ENCODE data around the gene SNTA1.
A peak's percentile ranks its signal among the peaks of the same experiment; 100 is the strongest.
"Not testable (repeated sequence)": the region's sequence is repeated elsewhere in the genome, so short reads cannot be mapped to it uniquely, and the experiment has no call there.

The SNTA1 gene

DNA sequence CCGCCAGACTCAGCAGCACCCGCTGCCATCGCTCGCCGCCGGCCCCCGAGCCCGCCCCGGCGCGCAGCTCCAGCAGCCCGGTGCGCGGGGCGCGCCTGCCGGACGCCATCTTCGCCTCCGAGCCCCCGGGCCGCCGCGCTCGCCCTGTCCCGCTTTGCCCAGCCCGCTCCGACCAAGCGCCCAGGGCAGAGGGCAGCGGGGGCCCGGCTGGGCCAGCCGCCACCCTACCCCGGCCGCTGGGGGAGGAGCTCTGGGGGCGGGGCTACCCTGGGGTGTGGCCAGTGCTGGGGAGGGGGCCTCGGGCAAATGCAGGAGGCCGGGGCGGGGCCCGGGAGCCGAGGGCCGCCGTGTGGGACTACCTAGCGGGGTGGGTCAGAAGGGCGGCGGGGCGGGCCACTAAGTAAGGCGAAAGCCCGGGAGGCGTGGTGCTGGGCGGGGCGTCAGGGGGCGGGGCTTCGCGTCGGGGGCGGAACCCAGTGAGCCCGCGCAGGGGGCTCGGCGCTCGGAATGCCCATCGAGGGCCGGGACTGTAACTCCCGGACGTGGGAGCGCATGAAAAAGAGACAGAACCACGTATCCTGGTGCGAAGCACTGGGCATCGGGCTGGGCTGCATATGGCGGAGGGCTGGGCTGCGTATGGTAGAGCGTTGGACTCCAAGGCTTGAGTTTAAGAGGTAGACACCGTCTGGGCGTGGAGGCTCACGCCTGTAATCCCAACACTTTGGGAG is at the start of gene SNTA1:
Gene SNTA1, minus strand, starts transcription at position 252 of the 728 bp plus-strand sequence. Its CDS starts 143 bp downstream, at position 109.
- peak within 1 kb of the TSS; percentile 62 to 67 for H3K9ac ChIP-seq (ENCODE audit: low read length in 2 of 2)

DNA sequence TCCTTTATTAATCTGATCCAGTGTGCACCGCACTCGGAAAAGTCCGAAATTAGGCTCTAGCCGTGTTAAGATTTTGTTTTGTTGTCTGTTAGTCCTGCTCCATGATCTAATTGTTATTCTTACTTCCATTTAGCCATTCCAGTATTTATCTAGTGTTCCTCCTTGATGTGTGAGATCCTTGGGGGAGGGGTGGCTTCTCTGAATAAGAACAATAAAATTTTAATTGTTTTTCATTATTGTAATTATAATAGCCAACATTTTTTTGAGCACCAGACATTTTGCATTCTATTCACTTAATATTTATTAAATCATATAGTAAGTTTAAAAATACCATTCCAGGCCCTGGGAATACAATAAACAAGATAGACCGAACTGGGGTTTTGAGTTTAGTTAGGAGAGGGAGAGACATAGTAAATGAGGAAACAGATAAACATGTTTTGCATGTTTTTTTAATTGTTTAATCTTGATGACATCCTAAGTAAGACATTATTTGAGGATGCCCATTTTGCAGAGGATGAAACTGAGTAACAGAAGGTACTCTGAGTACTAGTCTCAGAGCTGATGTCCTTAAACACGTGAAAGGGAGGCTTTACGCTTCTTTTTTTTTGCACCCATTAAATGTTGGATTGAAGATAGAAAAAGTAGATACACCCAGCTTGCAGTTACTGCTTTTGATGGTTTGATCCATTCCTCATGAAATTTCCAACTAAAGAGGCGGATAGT is 47.5 kb upstream of the SNTA1 start:
- H3K9me3 ChIP-seq (ENCODE audit: control insufficient read depth in 2 of 2, low read length in 2 of 2), result no peaks in the 10 kb centered on the region
- H3K4me3 ChIP-seq (ENCODE audit: low read length in 2 of 2), result peak overlapping the region; percentile 87 to 99
- peak overlapping the region; percentile 78 to 83 for H3K9ac ChIP-seq (ENCODE audit: low read length in 2 of 2)
- no peaks in the 10 kb centered on the region for H3K27me3 ChIP-seq (ENCODE audit: control insufficient read depth in 1 of 2, insufficient read depth in 2 of 2, low read length in 2 of 2)
- H3K4me1 ChIP-seq (ENCODE audit: control insufficient read depth, insufficient read depth, low read length), result peaks cover 12% of the 10 kb centered on the region
- H3K27ac ChIP-seq (ENCODE audit: low read length), result peak overlapping the region; percentile 67
- H3K36me3 ChIP-seq (ENCODE audit: control insufficient read depth in 2 of 2, insufficient read depth in 2 of 2, low read length in 2 of 2), result no peaks in the 10 kb centered on the region

More for the DNA sequence above, at the start of gene SNTA1:
- Histone ChIP-seq H3K4me1 (ENCODE audit: control insufficient read depth, insufficient read depth, low read length) (peaks cover 22% of the 10 kb centered on the region), H3K27ac (ENCODE audit: low read length) (peak within 1 kb of the TSS; percentile 70), H3K36me3 (ENCODE audit: control insufficient read depth in 2 of 2, insufficient read depth in 2 of 2, low read length in 2 of 2) (no peaks in the 10 kb centered on the region), H3K9me3 (ENCODE audit: control insufficient read depth in 2 of 2, low read length in 2 of 2) (no peaks in the 10 kb centered on the region), H3K4me3 (ENCODE audit: low read length in 2 of 2) (peak within 1 kb of the TSS; percentile 73 to 90), H3K27me3 (ENCODE audit: control insufficient read depth in 1 of 2, insufficient read depth in 2 of 2, low read length in 2 of 2) (no peaks in the 10 kb centered on the region)

DNA sequence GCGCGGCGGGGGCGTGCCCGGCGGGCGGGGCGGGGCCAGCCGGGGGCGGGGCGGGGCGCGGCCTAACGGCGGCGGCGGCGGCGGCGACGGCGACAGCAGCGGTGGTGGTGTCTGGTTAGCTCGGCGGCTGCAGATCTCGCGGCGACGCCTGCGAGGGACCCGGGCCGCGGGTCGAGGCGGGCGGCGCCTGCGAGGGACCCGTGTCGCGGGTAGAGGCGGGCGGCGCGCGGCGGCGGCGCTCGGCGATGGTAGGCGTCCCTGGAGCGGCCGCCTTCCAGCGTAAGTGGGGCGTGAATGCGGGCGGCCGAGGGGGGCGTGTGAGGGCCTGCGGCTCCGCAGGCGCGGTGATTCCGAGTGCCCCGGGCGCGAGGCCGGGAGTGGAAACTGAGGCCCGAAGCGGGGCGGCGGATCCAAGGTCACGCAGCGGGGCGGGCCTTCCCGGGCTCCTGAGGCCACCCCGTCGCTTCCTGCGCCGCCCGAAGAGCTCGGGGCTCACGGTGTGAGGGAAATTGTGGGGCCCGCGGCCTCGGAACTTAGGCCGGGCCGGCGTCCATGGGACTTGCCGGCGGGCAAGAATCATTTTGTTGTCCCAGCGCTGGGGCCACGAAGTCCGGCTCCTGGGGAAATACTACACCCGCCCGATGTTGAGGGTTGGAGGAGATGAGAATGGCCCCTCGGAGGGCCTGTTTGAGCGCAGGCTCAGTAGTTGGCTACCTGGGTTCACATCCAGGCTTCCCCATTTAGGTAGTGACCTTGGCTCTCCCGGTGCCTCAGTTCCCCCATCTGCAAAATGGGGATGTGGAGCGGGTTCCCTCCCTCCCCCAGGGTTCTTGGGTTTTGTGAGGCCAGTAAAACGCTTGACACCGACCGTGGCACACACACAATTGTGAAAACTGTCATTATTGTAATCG is 46.7 kb upstream of the SNTA1 start, which contains the start of gene CBFA2T2:
Gene CBFA2T2, plus strand, starts transcription at position 74 of the 911 bp plus-strand sequence. Its CDS starts 172 bp downstream, at position 246.
- peak within 1 kb of the TSS; percentile 89 for H3K27ac ChIP-seq (ENCODE audit: low read length)
- peak within 1 kb of the TSS; percentile 86 to 89 for H3K9ac ChIP-seq (ENCODE audit: low read length in 2 of 2)
- H3K4me3 ChIP-seq (ENCODE audit: low read length in 2 of 2), result peak within 1 kb of the TSS; percentile 87 to 99
- no peaks in the 10 kb centered on the region for H3K36me3 ChIP-seq (ENCODE audit: control insufficient read depth in 2 of 2, insufficient read depth in 2 of 2, low read length in 2 of 2)
- H3K9me3 ChIP-seq (ENCODE audit: control insufficient read depth in 2 of 2, low read length in 2 of 2), result no peaks in the 10 kb centered on the region
- H3K4me1 ChIP-seq (ENCODE audit: control insufficient read depth, insufficient read depth, low read length), result peaks cover 11% of the 10 kb centered on the region
- no peaks in the 10 kb centered on the region for H3K27me3 ChIP-seq (ENCODE audit: control insufficient read depth in 1 of 2, insufficient read depth in 2 of 2, low read length in 2 of 2)

- Histone ChIP-seq H3K4me1 (ENCODE audit: control insufficient read depth, insufficient read depth, low read length) (peaks cover 11% of the 10 kb centered on the region), H3K9ac (ENCODE audit: low read length in 2 of 2) (peak overlapping the region; percentile 86 to 89), H3K36me3 (ENCODE audit: control insufficient read depth in 2 of 2, insufficient read depth in 2 of 2, low read length in 2 of 2) (no peaks in the 10 kb centered on the region), H3K27ac (ENCODE audit: low read length) (peak overlapping the region; percentile 89), H3K4me3 (ENCODE audit: low read length in 2 of 2) (peak overlapping the region; percentile 77 to 78), H3K27me3 (ENCODE audit: control insufficient read depth in 1 of 2, insufficient read depth in 2 of 2, low read length in 2 of 2) (no peaks in the 10 kb centered on the region), H3K9me3 (ENCODE audit: control insufficient read depth in 2 of 2, low read length in 2 of 2) (no peaks in the 10 kb centered on the region)
Measured at GRCh38 chr20:33489495-33490022, 46.0 kb upstream of the SNTA1 start.

DNA sequence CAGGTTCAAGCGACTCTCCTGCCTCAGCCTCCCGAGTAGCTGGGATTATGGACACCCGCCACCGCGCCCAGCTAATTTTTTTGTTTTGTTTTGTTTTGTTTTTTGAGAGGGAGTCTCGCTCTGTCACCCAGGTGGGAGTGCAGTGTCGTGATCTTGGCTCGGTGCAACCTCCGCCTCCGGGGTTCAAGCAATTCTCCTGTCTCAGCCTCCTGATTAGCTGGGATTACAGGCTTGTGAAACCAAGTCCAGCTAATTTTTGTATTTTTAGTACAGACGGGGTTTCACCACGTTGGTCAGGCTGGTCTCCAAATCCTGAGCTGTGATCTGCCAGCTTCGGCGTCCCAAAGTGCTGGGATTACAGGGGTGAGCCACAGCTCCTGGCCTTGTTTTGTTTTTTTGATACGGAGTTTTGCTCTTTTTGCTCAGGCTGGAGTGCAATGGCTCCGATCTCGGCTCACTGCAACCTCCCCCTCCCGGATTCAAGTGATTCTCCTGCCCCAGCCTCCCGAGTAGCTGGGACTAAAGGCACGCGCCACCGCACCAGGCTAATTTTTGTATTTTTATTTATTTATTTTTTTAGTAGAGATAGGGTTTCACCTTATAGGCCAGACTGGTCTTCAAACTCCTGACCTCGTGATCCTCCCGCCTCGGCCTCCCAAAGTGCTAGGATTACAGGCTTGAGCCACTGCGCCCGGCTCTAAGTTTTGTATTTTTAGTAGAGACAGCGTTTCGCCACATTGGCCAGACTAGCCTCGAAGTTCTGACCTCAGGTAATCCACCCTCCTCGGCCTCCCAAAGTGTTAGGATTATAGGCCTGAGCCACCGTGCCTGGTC is 45.3 kb upstream of the SNTA1 start:
- not testable (repeated sequence) for H3K27ac ChIP-seq (ENCODE audit: low read length); H3K9me3 ChIP-seq (ENCODE audit: control insufficient read depth in 2 of 2, low read length in 2 of 2); H3K36me3 ChIP-seq (ENCODE audit: control insufficient read depth in 2 of 2, insufficient read depth in 2 of 2, low read length in 2 of 2); H3K27me3 ChIP-seq (ENCODE audit: control insufficient read depth in 1 of 2, insufficient read depth in 2 of 2, low read length in 2 of 2)
- Histone ChIP-seq H3K4me3 (ENCODE audit: low read length in 2 of 2) (peak overlapping the region in 1 of 2 donors; percentile 78), H3K4me1 (ENCODE audit: control insufficient read depth, insufficient read depth, low read length) (peaks cover 11% of the 10 kb centered on the region), H3K9ac (ENCODE audit: low read length in 2 of 2) (peak overlapping the region in 1 of 2 donors; percentile 89)

DNA sequence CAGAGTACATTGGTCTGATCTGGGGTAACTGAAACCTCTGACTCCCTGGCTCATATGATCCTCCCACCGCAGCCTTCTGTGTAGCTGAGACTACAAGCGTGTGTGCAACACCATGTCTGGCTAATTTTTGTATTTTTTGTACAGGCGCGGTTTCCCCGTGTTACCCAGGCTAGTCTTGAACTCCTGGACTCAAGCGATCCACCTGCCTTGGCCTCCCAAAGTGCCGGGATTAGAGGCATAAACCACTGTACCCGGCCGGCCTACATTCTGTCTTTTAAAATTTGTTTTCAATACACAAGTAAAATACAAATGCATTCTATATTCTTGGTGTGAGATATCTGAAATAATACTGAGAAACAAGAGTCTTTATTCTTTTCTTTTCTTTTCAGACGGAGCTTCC is 44.6 kb upstream of the SNTA1 start:
- Histone ChIP-seq H3K9ac (ENCODE audit: low read length in 2 of 2) (no peak overlapping the region), H3K4me1 (ENCODE audit: control insufficient read depth, insufficient read depth, low read length) (peaks cover 11% of the 10 kb centered on the region), H3K36me3 (ENCODE audit: control insufficient read depth in 2 of 2, insufficient read depth in 2 of 2, low read length in 2 of 2) (no peaks in the 10 kb centered on the region), H3K4me3 (ENCODE audit: low read length in 2 of 2) (no peak overlapping the region), H3K9me3 (ENCODE audit: control insufficient read depth in 2 of 2, low read length in 2 of 2) (no peaks in the 10 kb centered on the region), H3K27me3 (ENCODE audit: control insufficient read depth in 1 of 2, insufficient read depth in 2 of 2, low read length in 2 of 2) (no peaks in the 10 kb centered on the region), H3K27ac (ENCODE audit: low read length) (no peak overlapping the region)

GRCh38 chr20:33483186-33483585 is 39.6 kb upstream of the SNTA1 start:
- H3K9ac ChIP-seq (ENCODE audit: low read length in 2 of 2); H3K4me1 ChIP-seq (ENCODE audit: control insufficient read depth, insufficient read depth, low read length); H3K4me3 ChIP-seq (ENCODE audit: low read length in 2 of 2); H3K9me3 ChIP-seq (ENCODE audit: control insufficient read depth in 2 of 2, low read length in 2 of 2); H3K27me3 ChIP-seq (ENCODE audit: control insufficient read depth in 1 of 2, insufficient read depth in 2 of 2, low read length in 2 of 2); H3K36me3 ChIP-seq (ENCODE audit: control insufficient read depth in 2 of 2, insufficient read depth in 2 of 2, low read length in 2 of 2); H3K27ac ChIP-seq (ENCODE audit: low read length): not testable (repeated sequence)

- H3K36me3 ChIP-seq (ENCODE audit: control insufficient read depth in 2 of 2, insufficient read depth in 2 of 2, low read length in 2 of 2), result no peaks in the 10 kb centered on the region
- H3K4me1 ChIP-seq (ENCODE audit: control insufficient read depth, insufficient read depth, low read length), result no peaks in the 10 kb centered on the region
- H3K27me3 ChIP-seq (ENCODE audit: control insufficient read depth in 1 of 2, insufficient read depth in 2 of 2, low read length in 2 of 2), result no peaks in the 10 kb centered on the region
- no peak overlapping the region for H3K9ac ChIP-seq (ENCODE audit: low read length in 2 of 2)
- H3K4me3 ChIP-seq (ENCODE audit: low read length in 2 of 2), result peak overlapping the region in 1 of 2 donors; percentile 8
- H3K9me3 ChIP-seq (ENCODE audit: control insufficient read depth in 2 of 2, low read length in 2 of 2), result no peaks in the 10 kb centered on the region
- no peak overlapping the region for H3K27ac ChIP-seq (ENCODE audit: low read length)
Measured at GRCh38 chr20:33482581-33482980, 39.0 kb upstream of the SNTA1 start.

- no peaks in the 10 kb centered on the region for H3K36me3 ChIP-seq (ENCODE audit: control insufficient read depth in 2 of 2, insufficient read depth in 2 of 2, low read length in 2 of 2)
- no peak overlapping the region for H3K9ac ChIP-seq (ENCODE audit: low read length in 2 of 2)
- H3K27me3 ChIP-seq (ENCODE audit: control insufficient read depth in 1 of 2, insufficient read depth in 2 of 2, low read length in 2 of 2), result no peaks in the 10 kb centered on the region
- H3K27ac ChIP-seq (ENCODE audit: low read length), result no peak overlapping the region
- H3K9me3 ChIP-seq (ENCODE audit: control insufficient read depth in 2 of 2, low read length in 2 of 2), result no peaks in the 10 kb centered on the region
- no peaks in the 10 kb centered on the region for H3K4me1 ChIP-seq (ENCODE audit: control insufficient read depth, insufficient read depth, low read length)
- H3K4me3 ChIP-seq (ENCODE audit: low read length in 2 of 2), result no peak overlapping the region
Measured at GRCh38 chr20:33481431-33481941, 37.9 kb upstream of the SNTA1 start.
